Measurements from ENCODE around the gene FBLN7.
A peak's percentile ranks its signal among the peaks of the same experiment; 100 is the strongest.

FBLN7 gene

DNA sequence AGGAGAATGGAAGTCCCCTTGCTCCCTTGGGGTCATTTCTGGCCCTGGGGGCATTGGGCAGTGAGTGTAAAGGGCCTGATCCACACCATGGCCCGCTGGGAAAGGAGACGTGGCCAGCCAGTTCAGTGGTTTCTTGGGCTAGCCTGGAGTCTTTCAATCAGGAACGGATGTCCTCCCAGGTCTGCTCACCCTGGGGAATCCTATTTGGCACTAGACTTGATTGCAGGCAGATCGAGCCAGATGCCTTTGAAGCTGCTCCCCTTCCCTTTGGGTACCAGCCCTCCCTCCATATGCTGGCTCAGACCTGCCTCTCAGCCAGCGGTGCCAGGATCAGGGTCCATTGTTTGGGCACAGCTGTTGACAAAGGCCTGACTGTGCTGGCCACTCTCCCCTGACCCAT, 11.0 kb downstream of the FBLN7 start:
- DNase-seq (ENCODE audit: insufficient read length, low spot score) = no peak
- no peak for FAIRE-seq
- no peak for TF ChIP-seq POLR2A (IDR thresholded peaks at IDR 0.05; ENCODE audit: low read depth, low read length)

- FAIRE-seq = no peak
- no peak for DNase-seq (ENCODE audit: insufficient read length, low spot score)
These were observed 11.8 kb downstream of the FBLN7 start for GRCh38 chr2:112149866-112150435.

GRCh38 chr2:112150447-112150846, 12.3 kb downstream of the FBLN7 start:
- DNase-seq (ENCODE audit: insufficient read length, low spot score) (peak; percentile 29), FAIRE-seq (no peak)
- no peak for TF ChIP-seq POLR2A (IDR thresholded peaks at IDR 0.05; ENCODE audit: low read depth, low read length)

More at GRCh38 chr2:112149866-112150435, 11.8 kb downstream of the FBLN7 start:
- TF ChIP-seq POLR2A (IDR thresholded peaks at IDR 0.05; ENCODE audit: low read depth, low read length) = no peak

- FAIRE-seq = no peak
- TF ChIP-seq POLR2A (IDR thresholded peaks at IDR 0.05; ENCODE audit: low read depth, low read length) = no peak
- no peak for DNase-seq (ENCODE audit: insufficient read length, low spot score)
These were observed 12.7 kb downstream of the FBLN7 start for GRCh38 chr2:112150851-112151250.

DNA sequence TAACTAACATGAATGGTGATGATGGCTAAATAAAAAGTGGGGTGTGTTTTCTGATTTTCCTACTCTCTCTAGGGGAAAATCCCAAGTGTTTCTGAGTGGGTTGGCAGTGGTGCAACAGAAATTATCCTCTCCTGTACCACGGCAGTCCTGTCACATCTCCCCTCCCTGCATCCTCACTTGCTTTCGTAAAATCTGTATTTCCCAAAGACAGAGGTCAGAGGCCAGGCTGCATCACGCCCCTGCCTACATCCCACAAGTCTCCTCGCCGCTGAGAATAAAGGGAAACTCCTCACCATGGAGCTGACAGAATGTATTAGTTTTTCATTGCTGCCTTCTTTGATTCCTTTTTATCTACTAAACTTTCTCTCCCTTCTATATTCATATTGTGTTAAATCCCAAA, 13.1 kb downstream of the FBLN7 start:
- DNase-seq (ENCODE audit: insufficient read length, low spot score) = no peak
- TF ChIP-seq POLR2A (IDR thresholded peaks at IDR 0.05; ENCODE audit: low read depth, low read length) = no peak
- no peak for FAIRE-seq

GRCh38 chr2:112151701-112152440, 13.7 kb downstream of the FBLN7 start:
- FAIRE-seq (no peak), DNase-seq (ENCODE audit: insufficient read length, low spot score) (no peak)
- TF ChIP-seq POLR2A (IDR thresholded peaks at IDR 0.05; ENCODE audit: low read depth, low read length) = no peak

DNA sequence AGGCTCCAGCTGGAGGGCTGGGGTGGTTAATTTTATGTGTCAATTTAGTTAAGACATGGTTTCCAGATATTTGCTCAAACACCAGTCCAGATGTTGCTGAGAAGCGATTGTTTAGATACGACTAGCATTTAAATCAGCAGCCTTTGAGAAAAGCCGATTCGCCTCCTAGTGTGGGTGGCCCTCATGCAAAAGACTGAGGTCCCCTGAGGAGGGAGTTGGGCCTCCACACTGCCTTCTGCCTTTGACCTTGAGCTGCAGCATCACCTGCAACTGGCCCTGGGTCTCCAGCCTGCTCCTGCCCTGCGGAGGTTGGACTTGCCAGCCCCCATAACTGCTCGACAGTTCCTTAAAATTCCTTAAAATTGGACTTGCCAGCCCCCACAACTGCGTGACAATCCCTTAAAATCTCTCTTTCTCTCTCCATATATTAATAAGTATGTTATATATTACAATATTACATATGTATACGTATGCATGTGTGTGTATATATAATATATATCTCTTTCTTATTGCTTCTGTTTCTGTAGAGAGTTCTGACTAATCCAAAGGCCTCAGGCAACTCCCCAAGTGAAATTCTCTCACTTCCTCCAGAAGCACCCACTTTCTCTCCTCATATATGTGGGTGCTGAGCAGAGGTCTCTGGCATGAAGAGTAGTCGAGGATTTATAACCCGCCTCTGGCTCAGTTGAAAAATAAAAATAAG, 14.4 kb downstream of the FBLN7 start:
- no peak for DNase-seq (ENCODE audit: insufficient read length, low spot score)
- no peak for FAIRE-seq
- TF ChIP-seq POLR2A (IDR thresholded peaks at IDR 0.05; ENCODE audit: low read depth, low read length) = no peak

DNA sequence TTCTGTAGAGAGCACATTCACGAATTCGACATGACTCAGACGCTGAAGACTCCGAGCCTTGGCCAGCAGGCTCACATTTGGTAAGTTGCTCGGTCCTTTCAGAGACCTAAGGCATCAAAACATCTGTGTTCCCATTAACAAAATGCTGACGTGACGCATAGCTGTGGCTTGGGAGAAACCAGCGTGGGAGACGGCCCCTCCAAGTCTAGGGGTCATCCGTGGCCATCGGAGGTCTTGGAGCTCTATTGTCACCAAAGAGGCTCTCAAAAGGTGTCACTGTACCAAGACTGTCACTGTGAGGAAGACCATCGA, 14.9 kb downstream of the FBLN7 start:
- no peak for DNase-seq (ENCODE audit: insufficient read length, low spot score)
- no peak for FAIRE-seq
- no peak for TF ChIP-seq POLR2A (IDR thresholded peaks at IDR 0.05; ENCODE audit: low read depth, low read length)

- no peak for TF ChIP-seq POLR2A (IDR thresholded peaks at IDR 0.05; ENCODE audit: low read depth, low read length)
- DNase-seq (ENCODE audit: insufficient read length, low spot score) (no peak), FAIRE-seq (no peak)
These were observed 15.3 kb downstream of the FBLN7 start for GRCh38 chr2:112153501-112153900.

DNA sequence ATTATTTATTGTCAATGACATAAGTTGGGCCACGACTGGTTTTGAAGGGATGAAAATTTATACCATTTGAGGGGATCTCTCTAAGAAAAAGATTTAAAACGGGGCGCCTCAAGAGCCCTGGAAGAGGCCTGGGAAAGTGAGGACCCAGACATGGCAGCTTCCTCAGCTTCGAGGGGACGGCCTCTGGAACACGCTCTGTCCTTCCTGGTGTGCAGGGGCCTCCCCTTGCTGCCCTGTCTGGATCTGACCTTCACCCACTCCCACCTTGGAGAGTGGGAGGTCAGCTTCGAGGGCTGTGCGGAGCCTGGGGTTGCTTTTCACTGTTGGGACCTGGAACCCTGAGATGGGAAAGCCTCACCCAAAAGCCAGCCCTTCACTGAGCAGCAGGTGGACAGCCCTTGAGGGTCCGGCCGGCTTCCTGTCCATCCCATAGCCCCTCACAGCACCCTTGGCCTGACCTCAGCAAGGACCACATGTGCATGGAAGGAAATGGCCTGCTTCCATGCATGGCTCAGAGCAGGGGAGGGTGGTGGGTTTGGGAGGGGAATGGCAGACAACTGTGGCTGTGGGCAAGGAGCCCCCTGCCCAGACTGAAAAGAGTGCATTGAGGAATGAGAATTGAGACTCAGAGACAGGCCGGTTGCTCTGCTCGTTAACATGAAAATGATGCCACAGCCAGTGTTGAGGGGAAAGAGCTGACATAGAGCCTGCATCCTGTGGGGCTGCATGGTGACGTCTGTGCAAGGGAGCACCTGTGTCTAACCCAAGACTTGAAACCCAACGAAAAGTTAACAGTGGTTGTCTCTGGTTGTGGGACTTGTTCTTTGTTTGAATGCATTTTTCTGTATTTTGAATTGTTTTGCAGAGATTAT, 16.3 kb downstream of the FBLN7 start:
- FAIRE-seq (no peak), DNase-seq (ENCODE audit: insufficient read length, low spot score) (no peak)
- no peak for TF ChIP-seq POLR2A (IDR thresholded peaks at IDR 0.05; ENCODE audit: low read depth, low read length)

GRCh38 chr2:112155331-112156151, 17.4 kb downstream of the FBLN7 start:
- TF ChIP-seq POLR2A (IDR thresholded peaks at IDR 0.05; ENCODE audit: low read depth, low read length) = no peak
- no peak for FAIRE-seq
- DNase-seq (ENCODE audit: insufficient read length, low spot score) = no peak

DNA sequence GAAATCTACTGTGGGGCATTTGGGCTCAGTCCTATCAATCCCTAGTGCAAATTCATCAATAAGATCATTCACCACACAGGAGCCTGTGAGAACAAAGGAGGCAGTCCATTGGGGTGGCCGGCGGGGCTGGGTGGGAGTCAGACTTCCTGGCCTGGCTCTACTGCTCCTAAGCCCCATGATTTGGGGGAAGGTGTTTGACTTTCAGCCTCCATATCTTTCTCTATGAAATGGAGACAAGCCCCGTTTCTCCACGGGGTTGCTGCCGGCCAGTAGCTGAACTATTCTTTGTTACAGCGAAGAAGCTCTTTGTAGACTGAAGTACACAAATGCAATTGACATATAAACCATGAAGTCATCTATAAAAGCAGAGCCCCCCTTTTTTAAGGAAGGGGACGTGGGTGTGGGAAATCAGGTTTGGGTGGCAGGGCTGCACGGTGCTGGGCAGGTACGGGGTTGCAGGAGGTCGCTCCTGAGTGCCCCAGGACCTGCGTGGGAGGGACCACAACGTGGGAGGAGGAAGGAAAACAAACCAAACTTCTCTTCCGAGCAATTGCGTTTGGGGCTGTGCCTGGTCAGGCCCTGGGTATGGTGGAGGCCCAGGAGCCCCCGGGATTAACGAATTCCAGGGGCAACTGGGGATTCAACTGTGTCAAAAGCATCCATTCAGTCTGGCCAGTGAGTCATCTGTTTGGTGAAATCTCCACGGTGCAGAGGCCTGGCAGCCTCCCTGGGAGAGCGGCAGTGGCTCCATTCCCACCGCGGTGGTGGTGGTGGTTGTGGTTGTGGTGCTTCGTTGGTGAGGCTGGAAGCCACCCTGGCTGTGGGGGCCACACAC, 18.2 kb downstream of the FBLN7 start:
- no peak for TF ChIP-seq POLR2A (IDR thresholded peaks at IDR 0.05; ENCODE audit: low read depth, low read length)
- DNase-seq (ENCODE audit: insufficient read length, low spot score) = no peak
- FAIRE-seq = no peak

All from H54 (cell line).